Stomach (tissue), 9 donors: ENCODE data around the gene SLC24A3. TPM values are rescaled to one million over a fixed set of nuclear protein-coding genes. Genes with fewer than 3 reads are reported as not detected.

Experiments used
- DNase-seq, 2 donors: peaks; one replicate each; pipeline versions ENCODE4 v3.0.0 to v3.0.0-alpha.2; 2013 to 2019
- H3K27ac ChIP-seq, 5 donors: fragments of 200-600 bp in 4 of 5; sonication (generic) in 4 of 5; one replicate each; pipeline ENCODE4 v1.5.1; 2013 to 2019; ENCODE audit warnings: mild to moderate bottlenecking in 1 of 5, moderate library complexity in 1 of 5
- H3K27me3 ChIP-seq, 3 donors: fragments of 200-600 bp; sonication (generic); one replicate each; pipeline ENCODE4 v1.5.1; 2017 to 2019; ENCODE audit warnings: mixed run types in 1 of 3
- H3K36me3 ChIP-seq, 4 donors: fragments of 200-600 bp; sonication (generic); 1 replicate in 3 of 4; 2 replicates in 1 of 4; pipeline ENCODE4 v1.5.1; 2016 to 2019
- H3K4me1 ChIP-seq, 4 donors: fragments of 200-600 bp; sonication (generic); one replicate each; pipeline ENCODE4 v1.5.1; 2016 to 2019
- H3K4me3 ChIP-seq, 4 donors: fragments of 200-600 bp; sonication (generic) in 3 of 4; one replicate each; pipeline ENCODE4 v1.5.1; 2016 to 2019; ENCODE audit warnings: mild to moderate bottlenecking in 1 of 4
- H3K9me3 ChIP-seq, 4 donors: fragments of 200-600 bp; sonication (generic); one replicate each; pipeline ENCODE4 v1.5.1; 2016 to 2019
- EP300 ChIP-seq: sonication (generic); formaldehyde crosslinking; IDR thresholded peaks from one replicate; pipeline ENCODE4 v1.6.1; 2017; ENCODE audit warnings: antibody characterized with exemption
- POLR2A ChIP-seq, 4 donors: fragments of 450-650 bp; IDR thresholded peaks; one replicate each; pipeline ENCODE4 v1.6.1; 2016; ENCODE audit warnings: antibody characterized with exemption in 4 of 4, control low read depth in 2 of 4, mild to moderate bottlenecking in 1 of 4, moderate library complexity in 1 of 4
- POLR2AphosphoS5 ChIP-seq, 3 donors: sonication (generic); formaldehyde crosslinking; IDR thresholded peaks; one replicate each; pipeline ENCODE4 v1.6.1; 2016; ENCODE audit warnings: antibody characterized with exemption in 3 of 3
- WGBS, 5 donors: extraction: QIAGEN DNeasy Blood & Tissue Kit in 3 of 5; methylation state at CpG; one replicate each; pipeline versions ENCODE4 v1.1.5 to v1.1.7; 2013 to 2018; 5-methylcytosine and 5-hydroxymethylcytosine counted together
- intact Hi-C: fragments of 100-400 bp; cut with DNase I; formaldehyde crosslinking; loops from one replicate; pipeline ENCODE4 v1.15.1; 2023; ENCODE audit warnings: low total_unique reads
- polyA plus RNA-seq, 3 donors: library from polyadenylated mRNA; stranded (reverse); fragments of 200-250 nt; gene quantifications; one replicate each; pipeline ENCODE4 v1.2.3, GENCODE V29; 2013
- total RNA-seq, 5 donors: library from RNA; depleted of rRNA; stranded (reverse); fragments of >200 nt; gene quantifications; one replicate each; pipeline versions ENCODE4 v1.1.0 to v1.2.3, GENCODE V29; 2014 to 2016
- TF ChIP-seq, protein P1 (sequence below), 7 experiments: fragments of 450-650 bp in 4 of 7; fragments of 200-600 bp in 3 of 7; sonication (generic) in 3 of 7; IDR thresholded peaks; one replicate each; pipeline ENCODE4 v1.5.1; 2016 to 2019; ENCODE audit warnings: antibody characterized with exemption in 7 of 7, control low read depth in 2 of 7, mild to moderate bottlenecking in 1 of 7
- donor health status: healthy with polysubstance abuse.
- donor health status: Bipolar disorder and iron deficiency.
- donor health status: healthy.

The SLC24A3 gene
- total and polyA plus RNA-seq, 8 donors = 1.8 to 9.0 (median 4.5) TPM

DNA sequence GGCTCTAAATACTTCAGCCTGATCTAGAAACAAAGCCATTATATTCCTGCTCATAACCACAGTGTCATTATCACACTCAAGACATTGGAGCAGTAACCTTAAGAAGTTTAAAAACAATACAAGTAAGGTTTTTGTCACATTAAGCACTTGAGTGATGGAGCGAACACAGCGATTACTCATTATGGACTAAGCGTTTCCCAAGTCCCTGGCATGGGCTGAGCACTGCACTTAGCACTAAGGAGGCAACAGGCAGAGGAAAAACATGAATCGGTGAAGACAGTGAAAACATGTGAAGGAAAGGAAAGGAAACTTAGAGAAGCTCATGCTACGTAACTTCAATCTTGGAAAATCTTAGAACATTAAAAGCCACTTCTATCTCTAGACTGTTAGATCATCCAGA lies 108.7 kb downstream of the SLC24A3 start:
- H3K27ac ChIP-seq = no peak overlapping the region
- TF ChIP-seq POLR2AphosphoS5 (IDR thresholded peaks at IDR 0.05) (no peak), POLR2A (IDR thresholded peaks at IDR 0.05) (no peak), EP300 (no peak)
- TF ChIP-seq, protein P1, sequence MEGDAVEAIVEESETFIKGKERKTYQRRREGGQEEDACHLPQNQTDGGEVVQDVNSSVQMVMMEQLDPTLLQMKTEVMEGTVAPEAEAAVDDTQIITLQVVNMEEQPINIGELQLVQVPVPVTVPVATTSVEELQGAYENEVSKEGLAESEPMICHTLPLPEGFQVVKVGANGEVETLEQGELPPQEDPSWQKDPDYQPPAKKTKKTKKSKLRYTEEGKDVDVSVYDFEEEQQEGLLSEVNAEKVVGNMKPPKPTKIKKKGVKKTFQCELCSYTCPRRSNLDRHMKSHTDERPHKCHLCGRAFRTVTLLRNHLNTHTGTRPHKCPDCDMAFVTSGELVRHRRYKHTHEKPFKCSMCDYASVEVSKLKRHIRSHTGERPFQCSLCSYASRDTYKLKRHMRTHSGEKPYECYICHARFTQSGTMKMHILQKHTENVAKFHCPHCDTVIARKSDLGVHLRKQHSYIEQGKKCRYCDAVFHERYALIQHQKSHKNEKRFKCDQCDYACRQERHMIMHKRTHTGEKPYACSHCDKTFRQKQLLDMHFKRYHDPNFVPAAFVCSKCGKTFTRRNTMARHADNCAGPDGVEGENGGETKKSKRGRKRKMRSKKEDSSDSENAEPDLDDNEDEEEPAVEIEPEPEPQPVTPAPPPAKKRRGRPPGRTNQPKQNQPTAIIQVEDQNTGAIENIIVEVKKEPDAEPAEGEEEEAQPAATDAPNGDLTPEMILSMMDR (IDR thresholded peaks at IDR 0.05) = no peak
- WGBS, 5 donors = 86 to 94% (median 90%) methylated on average over 5 of the region's 5 CpGs
- intact Hi-C loops = no loop called here
- no peaks in the 10 kb centered on the region for H3K4me1 ChIP-seq
- no peaks in the 10 kb centered on the region for H3K27me3 ChIP-seq
- H3K36me3 ChIP-seq = no peaks in the 10 kb centered on the region
- no peak for DNase-seq
- H3K4me3 ChIP-seq = no peak overlapping the region
- H3K9me3 ChIP-seq = no peaks in the 10 kb centered on the region

DNA sequence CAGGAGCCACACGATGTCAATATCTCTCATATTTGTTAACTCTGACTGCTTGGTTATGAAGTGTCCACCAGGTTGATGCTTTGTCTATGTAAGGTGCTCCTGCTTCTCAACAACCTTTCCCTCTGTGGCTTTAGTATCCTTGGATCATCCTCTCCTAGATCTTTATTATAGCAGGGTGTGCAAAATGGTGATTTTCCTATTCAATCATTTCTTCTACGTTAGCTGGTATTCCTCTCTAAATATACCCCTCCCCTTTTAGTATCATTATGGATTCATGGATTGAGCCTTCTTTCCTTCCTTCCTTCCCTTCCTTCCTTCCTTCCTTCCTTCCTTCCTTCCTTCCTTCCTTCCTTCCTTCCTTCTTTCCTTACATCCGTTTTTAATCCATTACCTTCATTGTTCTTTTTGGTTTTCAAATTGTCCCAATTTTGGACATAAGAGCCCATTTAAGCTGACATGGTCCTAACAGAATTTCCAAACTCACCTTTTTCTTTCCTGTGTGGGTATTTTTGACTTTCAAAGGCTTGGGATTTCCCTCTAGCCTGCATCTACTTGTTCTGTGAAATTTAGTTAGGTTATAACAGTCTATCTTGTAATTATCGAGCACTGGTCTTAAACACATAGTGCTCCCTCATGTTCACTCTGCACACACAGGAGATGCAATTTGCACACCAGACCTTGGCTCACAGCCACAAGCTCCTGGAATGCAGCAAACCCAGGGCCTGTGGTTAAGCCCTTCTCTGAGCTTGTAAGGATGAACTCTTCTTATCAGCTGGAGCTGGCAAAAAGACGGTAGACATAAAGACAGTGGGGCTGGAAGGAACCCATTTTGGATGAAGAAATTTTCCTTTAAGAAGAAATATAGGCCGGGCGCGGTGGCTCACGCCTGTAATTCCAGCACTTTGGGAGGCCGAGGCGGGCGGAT lies 109.9 kb downstream of the SLC24A3 start:
- DNase-seq = no peak
- 90 to 93% (median 92%) methylated on average over 11 to 12 of the region's 12 CpGs for WGBS, 5 donors
- TF ChIP-seq, protein P1 (IDR thresholded peaks at IDR 0.05) = no peak
- TF ChIP-seq POLR2AphosphoS5 (IDR thresholded peaks at IDR 0.05) (no peak), POLR2A (IDR thresholded peaks at IDR 0.05) (no peak), EP300 (no peak)
- no peak overlapping the region for H3K4me3 ChIP-seq
- H3K27ac ChIP-seq = no peak overlapping the region
- H3K36me3 ChIP-seq = no peaks in the 10 kb centered on the region
- no peaks in the 10 kb centered on the region for H3K27me3 ChIP-seq
- no peaks in the 10 kb centered on the region for H3K4me1 ChIP-seq
- no peaks in the 10 kb centered on the region for H3K9me3 ChIP-seq
- intact Hi-C loops = no loop called here

DNA sequence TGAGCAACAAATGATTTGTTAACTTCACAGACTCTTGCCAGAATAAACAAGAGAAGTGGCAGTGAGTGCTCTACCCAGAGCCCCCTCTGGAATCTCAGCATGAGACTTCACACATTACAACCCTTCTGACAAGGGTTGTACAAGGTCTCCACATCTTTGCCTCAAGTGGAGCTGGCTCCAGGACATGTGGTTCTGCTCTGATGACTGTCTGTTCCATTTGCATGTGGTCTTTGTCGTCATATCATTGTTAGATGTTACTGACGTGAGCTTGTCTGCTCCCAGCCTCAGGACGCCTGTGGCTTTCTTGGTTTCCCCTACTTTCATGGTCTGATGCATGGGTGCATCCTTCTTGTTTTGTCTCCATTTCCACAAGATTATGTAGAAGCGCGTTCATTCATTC lies 115.0 kb downstream of the SLC24A3 start:
- H3K4me1 ChIP-seq = no peaks in the 10 kb centered on the region
- TF ChIP-seq, protein P1 (IDR thresholded peaks at IDR 0.05) = no peak
- TF ChIP-seq EP300 = no peak
- TF ChIP-seq POLR2AphosphoS5 (IDR thresholded peaks at IDR 0.05) = no peak
- TF ChIP-seq POLR2A (IDR thresholded peaks at IDR 0.05) = no peak
- intact Hi-C loops = no loop called here
- no peak overlapping the region for H3K4me3 ChIP-seq
- H3K36me3 ChIP-seq = no peaks in the 10 kb centered on the region
- peak in 1 of 2 donors; percentile 20 for DNase-seq
- H3K27ac ChIP-seq = no peak overlapping the region
- no peaks in the 10 kb centered on the region for H3K27me3 ChIP-seq
- no peaks in the 10 kb centered on the region for H3K9me3 ChIP-seq
- WGBS, 5 donors = 72 to 88% (median 86%) methylated on average over 5 of the region's 5 CpGs

DNA sequence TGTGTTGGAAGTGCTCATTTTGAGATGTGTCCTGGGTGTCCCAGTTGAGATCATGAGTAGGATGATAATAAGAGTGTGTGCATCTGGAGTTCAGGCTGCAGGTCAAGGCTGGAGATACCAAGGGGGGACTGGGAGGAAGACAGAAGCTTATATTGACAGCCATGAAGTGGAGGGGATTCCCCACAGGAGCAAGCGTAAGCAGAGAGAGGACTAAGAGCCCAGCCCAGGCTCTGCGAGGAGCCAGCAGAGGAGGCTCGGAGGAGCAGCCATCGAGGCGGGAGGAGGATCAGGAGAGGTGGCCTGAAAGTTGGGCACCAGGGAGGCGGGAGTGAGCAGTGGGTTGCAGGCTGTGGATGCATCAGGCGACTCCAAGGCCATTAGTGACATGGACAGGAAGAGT lies 116.2 kb downstream of the SLC24A3 start:
- TF ChIP-seq, protein P1 (IDR thresholded peaks at IDR 0.05) = no peak
- TF ChIP-seq POLR2A (IDR thresholded peaks at IDR 0.05) = no peak
- TF ChIP-seq POLR2AphosphoS5 (IDR thresholded peaks at IDR 0.05) = no peak
- TF ChIP-seq EP300 = no peak
- H3K27ac ChIP-seq = no peak overlapping the region
- H3K4me3 ChIP-seq = no peak overlapping the region
- no peaks in the 10 kb centered on the region for H3K36me3 ChIP-seq
- no peaks in the 10 kb centered on the region for H3K9me3 ChIP-seq
- 81 to 92% (median 86%) methylated on average over 7 of the region's 7 CpGs for WGBS, 5 donors
- intact Hi-C loops = no loop called here
- no peaks in the 10 kb centered on the region for H3K27me3 ChIP-seq
- H3K4me1 ChIP-seq = no peaks in the 10 kb centered on the region
- DNase-seq = no peak
